ENCODE results near the gene GPX2.

GPX2 gene

GRCh38 chr14:64948612-64949210, 6.2 kb upstream of the GPX2 start:
- peaks cover 10% of the 10 kb centered on the region; the same call in 1 of the 2 replicates for H3K36me3 ChIP-seq (ENCODE audit: insufficient read depth, low read length)
- no peak for DNase-seq (ENCODE audit: low read depth, low spot score)

GRCh38 chr14:64947710-64948611, 5.4 kb upstream of the GPX2 start:
- no peak overlapping the region for H3K9ac ChIP-seq (ENCODE audit: insufficient read length)
- no peak for DNase-seq (ENCODE audit: low read depth, low spot score)
- TF ChIP-seq FOXP2 (optimal IDR thresholded peaks at IDR 0.05; ENCODE audit: control extremely low read depth, extremely low read length, insufficient read depth) (no peak), EZH2 (IDR thresholded peaks at IDR 0.05) (no peak), POLR2AphosphoS5 (IDR thresholded peaks at IDR 0.05; ENCODE audit: borderline replicate concordance, low read depth, low read length) (no peak)
- H3K4me3 ChIP-seq, result no peak overlapping the region
- H3K27ac ChIP-seq, result no peak overlapping the region
- H3K36me3 ChIP-seq (ENCODE audit: insufficient read depth, low read length), result peaks cover 10% of the 10 kb centered on the region; the same call in 1 of the 2 replicates
- H3K9me3 ChIP-seq (ENCODE audit: low read depth, low read length), result no peaks in the 10 kb centered on the region

More at GRCh38 chr14:64948612-64949210, 6.2 kb upstream of the GPX2 start:
- H3K9ac ChIP-seq (ENCODE audit: insufficient read length), result no peak overlapping the region
- no peak overlapping the region for H3K4me3 ChIP-seq
- no peak overlapping the region for H3K27ac ChIP-seq
- no peaks in the 10 kb centered on the region for H3K9me3 ChIP-seq (ENCODE audit: low read depth, low read length)
- TF ChIP-seq POLR2AphosphoS5 (IDR thresholded peaks at IDR 0.05; ENCODE audit: borderline replicate concordance, low read depth, low read length) (no peak), FOXP2 (optimal IDR thresholded peaks at IDR 0.05; ENCODE audit: control extremely low read depth, extremely low read length, insufficient read depth) (no peak), EZH2 (IDR thresholded peaks at IDR 0.05) (no peak)

GRCh38 chr14:64946310-64947045, 3.9 kb upstream of the GPX2 start:
- H3K36me3 ChIP-seq (ENCODE audit: insufficient read depth, low read length), result peaks cover 10% of the 10 kb centered on the region; the same call in 1 of the 2 replicates
- TF ChIP-seq FOXP2 (optimal IDR thresholded peaks at IDR 0.05; ENCODE audit: control extremely low read depth, extremely low read length, insufficient read depth) (no peak), POLR2AphosphoS5 (IDR thresholded peaks at IDR 0.05; ENCODE audit: borderline replicate concordance, low read depth, low read length) (no peak), EZH2 (IDR thresholded peaks at IDR 0.05) (no peak)

GRCh38 chr14:64945431-64946178, 3.1 kb upstream of the GPX2 start:
- Histone ChIP-seq H3K9ac (ENCODE audit: insufficient read length) (no peak overlapping the region), H3K4me3 (no peak overlapping the region), H3K27ac (no peak overlapping the region), H3K36me3 (ENCODE audit: insufficient read depth, low read length) (peaks cover 8% of the 10 kb centered on the region; the same call in 1 of the 2 replicates), H3K9me3 (ENCODE audit: low read depth, low read length) (no peaks in the 10 kb centered on the region)
- DNase-seq (ENCODE audit: low read depth, low spot score), result no peak
- TF ChIP-seq POLR2AphosphoS5 (IDR thresholded peaks at IDR 0.05; ENCODE audit: borderline replicate concordance, low read depth, low read length), result no peak
- no peak for TF ChIP-seq EZH2 (IDR thresholded peaks at IDR 0.05)
- TF ChIP-seq FOXP2 (optimal IDR thresholded peaks at IDR 0.05; ENCODE audit: control extremely low read depth, extremely low read length, insufficient read depth), result no peak

More at GRCh38 chr14:64946310-64947045, 3.9 kb upstream of the GPX2 start:
- Histone ChIP-seq H3K27ac (no peak overlapping the region), H3K9ac (ENCODE audit: insufficient read length) (no peak overlapping the region), H3K4me3 (no peak overlapping the region), H3K9me3 (ENCODE audit: low read depth, low read length) (no peaks in the 10 kb centered on the region)
- no peak for DNase-seq (ENCODE audit: low read depth, low spot score)

- Histone ChIP-seq H3K9ac (ENCODE audit: insufficient read length) (no peak overlapping the region), H3K36me3 (ENCODE audit: insufficient read depth, low read length) (peaks cover 4% of the 10 kb centered on the region; the same call in 1 of the 2 replicates), H3K4me3 (no peak overlapping the region), H3K9me3 (ENCODE audit: low read depth, low read length) (no peaks in the 10 kb centered on the region), H3K27ac (no peak overlapping the region)
- TF ChIP-seq EZH2 (IDR thresholded peaks at IDR 0.05), result no peak
- TF ChIP-seq FOXP2 (optimal IDR thresholded peaks at IDR 0.05; ENCODE audit: control extremely low read depth, extremely low read length, insufficient read depth), result no peak
- no peak for TF ChIP-seq POLR2AphosphoS5 (IDR thresholded peaks at IDR 0.05; ENCODE audit: borderline replicate concordance, low read depth, low read length)
- no peak for DNase-seq (ENCODE audit: low read depth, low spot score)
Measured at GRCh38 chr14:64944861-64945260, 2.3 kb upstream of the GPX2 start.

GRCh38 chr14:64944041-64944440, 1.5 kb upstream of the GPX2 start:
- Histone ChIP-seq H3K27ac (no peak overlapping the region), H3K9ac (ENCODE audit: insufficient read length) (no peak overlapping the region), H3K9me3 (ENCODE audit: low read depth, low read length) (no peaks in the 10 kb centered on the region), H3K4me3 (no peak overlapping the region), H3K36me3 (ENCODE audit: insufficient read depth, low read length) (peaks cover 4% of the 10 kb centered on the region; the same call in 1 of the 2 replicates)
- DNase-seq (ENCODE audit: low read depth, low spot score), result no peak
- TF ChIP-seq POLR2AphosphoS5 (IDR thresholded peaks at IDR 0.05; ENCODE audit: borderline replicate concordance, low read depth, low read length) (no peak), FOXP2 (optimal IDR thresholded peaks at IDR 0.05; ENCODE audit: control extremely low read depth, extremely low read length, insufficient read depth) (no peak), EZH2 (IDR thresholded peaks at IDR 0.05) (no peak)

GRCh38 chr14:64943556-64943955, 1.0 kb upstream of the GPX2 start:
- Histone ChIP-seq H3K9ac (ENCODE audit: insufficient read length) (no peak overlapping the region), H3K36me3 (ENCODE audit: insufficient read depth, low read length) (peaks cover 4% of the 10 kb centered on the region; the same call in 1 of the 2 replicates), H3K27ac (no peak overlapping the region), H3K4me3 (no peak overlapping the region), H3K9me3 (ENCODE audit: low read depth, low read length) (no peaks in the 10 kb centered on the region)
- TF ChIP-seq POLR2AphosphoS5 (IDR thresholded peaks at IDR 0.05; ENCODE audit: borderline replicate concordance, low read depth, low read length), result no peak
- TF ChIP-seq FOXP2 (optimal IDR thresholded peaks at IDR 0.05; ENCODE audit: control extremely low read depth, extremely low read length, insufficient read depth), result no peak
- no peak for TF ChIP-seq EZH2 (IDR thresholded peaks at IDR 0.05)
- DNase-seq (ENCODE audit: low read depth, low spot score), result no peak
